Measurements from ENCODE around the gene MRPL41.
A peak's percentile ranks its signal among the peaks of the same experiment; 100 is the strongest.

The MRPL41 gene

DNA sequence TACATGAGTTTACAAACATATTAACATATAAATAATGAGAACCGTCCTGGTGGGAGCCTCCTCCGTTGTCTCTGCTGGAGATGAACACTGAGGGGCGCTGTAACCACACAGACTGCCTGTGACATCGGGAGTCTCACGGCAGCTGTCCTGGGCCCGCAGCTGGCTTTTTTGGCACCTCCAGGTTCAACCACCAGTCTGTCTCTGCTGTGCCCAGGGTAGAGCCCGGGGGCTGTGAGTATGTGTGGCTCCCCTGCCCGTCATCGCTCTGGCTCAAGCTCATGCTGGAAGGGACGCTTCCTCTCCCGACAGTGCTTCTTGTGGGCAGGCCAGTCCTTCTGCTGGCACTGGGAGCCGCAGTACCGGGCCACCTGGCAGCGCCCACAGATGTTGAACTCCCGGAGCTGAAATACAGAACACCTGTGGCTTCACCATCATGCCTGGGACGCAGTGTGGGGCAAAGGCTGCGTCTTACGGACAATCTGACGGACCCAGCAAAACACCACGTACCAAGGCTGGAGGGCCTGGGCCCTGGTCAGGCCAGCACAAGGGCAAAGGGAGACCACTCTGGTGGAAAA is 30.7 kb downstream of the MRPL41 start:
- no peak overlapping the region for H3K4me3 ChIP-seq (ENCODE audit: low read length)
- TF ChIP-seq CTCF (IDR thresholded peaks at IDR 0.05; ENCODE audit: insufficient read depth, low read depth, low read length, missing control alignments) = peak; percentile 36
- DNase-seq (ENCODE audit: low read depth) = peak; percentile 38

GRCh38 chr9:137583347-137583746 is 31.7 kb downstream of the MRPL41 start:
- H3K4me3 ChIP-seq (ENCODE audit: low read length) = no peak overlapping the region
- no peak for TF ChIP-seq CTCF (IDR thresholded peaks at IDR 0.05; ENCODE audit: insufficient read depth, low read depth, low read length, missing control alignments)

DNA sequence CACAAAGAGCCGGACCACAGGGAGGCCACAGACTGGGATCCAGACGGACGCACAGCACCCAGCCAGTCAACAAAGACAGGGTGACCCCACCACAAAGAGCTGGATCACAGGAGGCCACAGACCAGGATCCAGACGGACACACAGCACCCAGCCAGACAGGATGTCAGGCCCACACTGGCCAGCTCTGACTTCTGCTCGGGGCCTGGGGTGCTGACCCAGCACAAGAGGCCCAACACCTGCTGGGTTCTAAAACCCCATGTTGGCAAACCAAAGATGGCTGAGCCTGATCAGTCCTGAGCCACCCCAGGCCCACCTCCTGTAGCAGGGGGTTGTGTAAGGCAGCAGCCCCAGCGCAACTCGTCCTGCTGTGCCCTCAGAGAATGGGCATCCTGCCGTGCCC is 32.3 kb downstream of the MRPL41 start:
- no peak overlapping the region for H3K4me3 ChIP-seq (ENCODE audit: low read length)
- no peak for TF ChIP-seq CTCF (IDR thresholded peaks at IDR 0.05; ENCODE audit: insufficient read depth, low read depth, low read length, missing control alignments)
- DNase-seq (ENCODE audit: low read depth) = no peak

More at GRCh38 chr9:137583347-137583746, 31.7 kb downstream of the MRPL41 start:
- no peak for DNase-seq (ENCODE audit: low read depth)

DNA sequence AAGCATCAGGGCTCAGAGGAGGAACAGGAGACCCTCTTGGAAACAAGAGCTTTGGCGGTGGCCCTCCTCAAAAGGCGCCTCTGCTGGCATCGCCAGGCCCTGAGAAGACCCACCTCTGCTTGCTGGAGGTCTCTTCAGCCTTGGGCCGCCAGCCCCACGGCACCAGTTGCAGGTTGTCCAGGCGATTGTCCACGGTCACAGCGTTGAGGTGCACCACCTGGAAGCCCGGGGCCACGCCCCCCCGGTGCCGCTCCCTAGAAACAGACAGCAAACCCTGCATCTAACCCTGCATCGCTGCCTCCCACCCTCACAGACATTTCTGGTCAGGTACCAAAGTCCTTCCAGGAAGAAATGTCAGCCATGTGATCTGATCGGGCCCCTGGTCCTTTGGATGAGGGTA is 35.2 kb downstream of the MRPL41 start:
- H3K4me3 ChIP-seq (ENCODE audit: low read length) = no peak overlapping the region
- TF ChIP-seq CTCF (IDR thresholded peaks at IDR 0.05; ENCODE audit: insufficient read depth, low read depth, low read length, missing control alignments) = no peak
- no peak for DNase-seq (ENCODE audit: low read depth)

DNA sequence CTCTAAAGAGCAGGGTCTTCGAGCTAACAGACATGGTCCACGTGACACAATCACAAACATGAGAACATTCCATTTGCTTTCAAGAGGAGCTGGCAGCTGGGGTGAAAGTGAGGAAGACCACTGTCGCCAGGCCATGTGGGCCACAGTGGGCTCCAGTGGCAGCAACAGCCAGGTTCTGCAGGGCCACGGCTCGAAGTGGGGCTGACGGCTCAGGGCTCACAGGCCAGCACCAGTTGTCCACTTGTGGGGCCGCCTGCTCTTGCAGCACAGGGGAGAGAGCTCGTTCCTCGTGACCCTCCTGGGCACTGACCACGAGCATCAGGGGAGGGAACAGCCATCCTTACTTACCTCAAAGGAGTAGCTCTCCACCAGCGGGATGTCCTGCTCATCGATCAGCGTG is 36.6 kb downstream of the MRPL41 start:
- DNase-seq (ENCODE audit: low read depth) = no peak
- no peak overlapping the region for H3K4me3 ChIP-seq (ENCODE audit: low read length)

DNA sequence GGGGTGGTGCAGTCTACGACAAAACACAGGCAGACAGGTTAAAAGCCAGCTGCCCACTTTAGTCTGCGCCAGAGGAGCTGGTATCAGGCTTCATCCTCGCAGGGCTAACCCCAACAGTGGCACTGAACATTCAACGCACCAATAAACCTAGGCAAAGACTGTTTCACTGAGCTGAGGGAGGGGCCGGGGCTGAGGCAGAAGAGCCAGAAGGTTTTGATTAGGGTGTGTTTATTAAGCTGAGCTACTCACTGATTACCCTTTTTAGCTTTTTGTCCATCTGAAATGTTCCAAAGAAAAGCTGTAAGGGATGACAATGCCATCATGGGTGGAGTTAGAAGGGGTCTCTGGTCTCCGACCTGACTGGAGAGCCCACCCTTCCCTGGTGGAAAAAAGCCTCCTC is 37.2 kb downstream of the MRPL41 start:
- DNase-seq (ENCODE audit: low read depth) = no peak
- no peak for TF ChIP-seq CTCF (IDR thresholded peaks at IDR 0.05; ENCODE audit: insufficient read depth, low read depth, low read length, missing control alignments)

More for the DNA sequence above, 36.6 kb downstream of the MRPL41 start:
- TF ChIP-seq CTCF (IDR thresholded peaks at IDR 0.05; ENCODE audit: insufficient read depth, low read depth, low read length, missing control alignments) = no peak

DNA sequence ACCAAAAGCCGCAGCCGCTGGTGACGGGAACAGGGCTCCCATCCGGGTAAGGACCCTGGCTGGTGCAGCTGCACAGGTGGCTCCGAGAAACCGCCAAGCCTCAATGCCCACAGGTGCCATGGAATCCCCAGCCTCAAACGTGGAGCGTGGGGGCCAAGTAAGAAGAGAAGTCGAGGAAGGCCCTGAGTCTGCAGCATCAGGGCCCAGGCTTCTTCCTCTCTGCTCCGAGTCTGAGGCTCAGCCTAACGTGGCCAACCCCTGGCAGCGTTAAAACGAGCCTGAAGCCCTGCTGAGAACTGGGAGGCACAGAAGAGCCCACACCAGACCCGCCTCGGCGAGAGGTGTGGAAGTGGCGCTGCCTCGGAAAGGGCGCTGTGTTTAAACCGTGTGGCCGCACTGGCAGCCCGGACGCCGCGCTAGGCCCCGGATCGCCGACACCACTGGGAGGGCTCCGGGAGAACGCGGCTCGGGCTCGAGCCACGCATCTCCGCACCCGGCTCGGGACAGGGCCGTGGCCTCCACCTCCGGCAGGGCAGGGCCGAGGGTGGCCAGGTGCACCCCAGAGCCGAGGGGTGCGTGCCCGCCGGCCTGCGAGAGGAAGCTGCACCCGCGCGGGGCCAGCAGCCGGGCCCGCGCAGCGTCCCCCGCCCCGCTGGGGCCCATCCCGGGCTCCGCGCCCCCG is 37.9 kb downstream of the MRPL41 start:
- DNase-seq (ENCODE audit: low read depth) = peak; percentile 27
- H3K4me3 ChIP-seq (ENCODE audit: low read length) = peak overlapping the region; percentile 73
- TF ChIP-seq CTCF (IDR thresholded peaks at IDR 0.05; ENCODE audit: insufficient read depth, low read depth, low read length, missing control alignments) = no peak

More for the DNA sequence above, 37.2 kb downstream of the MRPL41 start:
- H3K4me3 ChIP-seq (ENCODE audit: low read length) = peak overlapping the region; percentile 73
